ENCODE results near the gene FREM2.

FREM2 gene

DNA sequence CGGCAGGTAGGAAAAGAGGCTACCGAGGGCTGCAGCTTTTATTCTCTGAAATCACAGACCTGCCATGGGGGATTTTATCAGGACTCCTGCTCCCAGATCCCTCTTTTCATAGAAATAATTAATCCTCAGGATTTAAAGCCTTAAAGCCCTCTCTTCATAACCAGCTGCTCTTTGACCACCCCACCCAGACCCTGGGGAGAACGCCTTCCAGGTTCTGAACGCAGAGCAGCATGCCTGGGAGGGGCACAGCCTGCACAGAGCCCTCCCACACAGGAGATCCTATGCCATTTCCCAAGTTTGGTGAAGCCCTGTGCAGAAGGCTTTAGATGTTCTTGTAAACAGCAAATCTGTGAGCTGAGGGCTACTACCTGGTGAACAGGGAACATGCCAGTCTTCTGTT is 212.7 kb downstream of the FREM2 start:
- POLR2A ChIA-PET: no interaction called here
- no peak overlapping the region for H3K4me3 ChIP-seq (ENCODE audit: low read depth, low read length)
- peaks cover 4% of the 10 kb centered on the region; the same call in 1 of the 2 replicates for H3K4me1 ChIP-seq (ENCODE audit: control insufficient read depth, insufficient read depth, low read length)
- CTCF ChIA-PET: no interaction called here
- H3K36me3 ChIP-seq (ENCODE audit: control insufficient read depth in 2 of 2, insufficient read depth in 1 of 2, low read length in 2 of 2): no peaks in the 10 kb centered on the region
- no peaks in the 10 kb centered on the region for H3K9me3 ChIP-seq (ENCODE audit: control insufficient read depth, insufficient read depth, low read depth, low read length)
- H3K27ac ChIP-seq (ENCODE audit: extremely low read depth, low read depth, low read length): no peak overlapping the region
- TF ChIP-seq ZNF843 (tag by site-specific recombination; IDR thresholded peaks at IDR 0.05): no peak
- TF ChIP-seq ZNF544 (tag by site-specific recombination; IDR thresholded peaks at IDR 0.05): no peak
- no peak for TF ChIP-seq ZNF223 (tag by site-specific recombination; IDR thresholded peaks at IDR 0.05)
- TF ChIP-seq ZNF350 (tag by site-specific recombination; IDR thresholded peaks at IDR 0.05): no peak
- TF ChIP-seq ZNF426 (tag by site-specific recombination; IDR thresholded peaks at IDR 0.05): no peak

DNA sequence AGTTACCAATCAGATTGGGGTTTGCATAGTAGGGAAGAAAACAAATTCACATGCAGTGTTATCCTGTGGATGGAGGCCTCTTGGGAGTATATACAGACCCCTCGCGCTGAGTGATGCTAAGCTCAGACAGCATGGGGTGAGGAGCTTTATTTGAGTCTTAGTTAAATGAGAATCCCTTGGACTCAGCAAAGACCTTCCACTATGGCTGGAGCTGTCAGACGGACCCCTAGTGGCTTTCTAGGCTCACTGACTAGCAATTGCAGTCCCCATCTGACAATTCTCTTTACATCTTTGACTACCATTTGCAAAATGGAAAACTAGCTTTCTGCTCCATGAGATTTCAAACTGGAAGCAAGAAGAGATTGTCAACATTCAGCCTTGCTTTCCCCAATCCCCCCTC is 213.3 kb downstream of the FREM2 start:
- no peaks in the 10 kb centered on the region for H3K36me3 ChIP-seq (ENCODE audit: control insufficient read depth in 2 of 2, insufficient read depth in 1 of 2, low read length in 2 of 2)
- CTCF ChIA-PET: interaction anchor here (1.2 kb wide), 1 partner anchor 21 kb away, joined by 3 read pairs; no protein-coding TSS in a partner anchor
- H3K27ac ChIP-seq (ENCODE audit: extremely low read depth, low read depth, low read length): no peak overlapping the region
- no peaks in the 10 kb centered on the region for H3K9me3 ChIP-seq (ENCODE audit: control insufficient read depth, insufficient read depth, low read depth, low read length)
- H3K4me3 ChIP-seq (ENCODE audit: low read depth, low read length): no peak overlapping the region
- peaks cover 4% of the 10 kb centered on the region; the same call in 1 of the 2 replicates for H3K4me1 ChIP-seq (ENCODE audit: control insufficient read depth, insufficient read depth, low read length)
- POLR2A ChIA-PET: no interaction called here
- TF ChIP-seq, protein P1, sequence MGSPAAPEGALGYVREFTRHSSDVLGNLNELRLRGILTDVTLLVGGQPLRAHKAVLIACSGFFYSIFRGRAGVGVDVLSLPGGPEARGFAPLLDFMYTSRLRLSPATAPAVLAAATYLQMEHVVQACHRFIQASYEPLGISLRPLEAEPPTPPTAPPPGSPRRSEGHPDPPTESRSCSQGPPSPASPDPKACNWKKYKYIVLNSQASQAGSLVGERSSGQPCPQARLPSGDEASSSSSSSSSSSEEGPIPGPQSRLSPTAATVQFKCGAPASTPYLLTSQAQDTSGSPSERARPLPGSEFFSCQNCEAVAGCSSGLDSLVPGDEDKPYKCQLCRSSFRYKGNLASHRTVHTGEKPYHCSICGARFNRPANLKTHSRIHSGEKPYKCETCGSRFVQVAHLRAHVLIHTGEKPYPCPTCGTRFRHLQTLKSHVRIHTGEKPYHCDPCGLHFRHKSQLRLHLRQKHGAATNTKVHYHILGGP (tag by site-specific recombination; IDR thresholded peaks at IDR 0.05): no peak
- TF ChIP-seq ZNF830 (tag by site-specific recombination; IDR thresholded peaks at IDR 0.05; ENCODE audit: low read depth) (no peak), ZNF404 (tag by site-specific recombination; IDR thresholded peaks at IDR 0.05) (no peak), ZNF777 (tag by site-specific recombination; IDR thresholded peaks at IDR 0.05; ENCODE audit: borderline replicate concordance) (no peak), ZFP69B (tag by site-specific recombination; IDR thresholded peaks at IDR 0.05) (no peak), ZNF544 (tag by site-specific recombination; IDR thresholded peaks at IDR 0.05) (no peak), ZNF354C (tag by site-specific recombination; IDR thresholded peaks at IDR 0.05; ENCODE audit: borderline replicate concordance, low read depth) (no peak), ZNF366 (tag by site-specific recombination; conservative IDR thresholded peaks at IDR 0.05) (no peak), BCL11A (tag by site-specific recombination; IDR thresholded peaks at IDR 0.05; ENCODE audit: low read depth) (no peak)
- TF ChIP-seq, protein P2, sequence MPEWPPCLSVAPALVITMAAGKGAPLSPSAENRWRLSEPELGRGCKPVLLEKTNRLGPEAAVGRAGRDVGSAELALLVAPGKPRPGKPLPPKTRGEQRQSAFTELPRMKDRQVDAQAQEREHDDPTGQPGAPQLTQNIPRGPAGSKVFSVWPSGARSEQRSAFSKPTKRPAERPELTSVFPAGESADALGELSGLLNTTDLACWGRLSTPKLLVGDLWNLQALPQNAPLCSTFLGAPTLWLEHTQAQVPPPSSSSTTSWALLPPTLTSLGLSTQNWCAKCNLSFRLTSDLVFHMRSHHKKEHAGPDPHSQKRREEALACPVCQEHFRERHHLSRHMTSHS (tag by site-specific recombination; IDR thresholded peaks at IDR 0.05): no peak
- TF ChIP-seq, protein P3, sequence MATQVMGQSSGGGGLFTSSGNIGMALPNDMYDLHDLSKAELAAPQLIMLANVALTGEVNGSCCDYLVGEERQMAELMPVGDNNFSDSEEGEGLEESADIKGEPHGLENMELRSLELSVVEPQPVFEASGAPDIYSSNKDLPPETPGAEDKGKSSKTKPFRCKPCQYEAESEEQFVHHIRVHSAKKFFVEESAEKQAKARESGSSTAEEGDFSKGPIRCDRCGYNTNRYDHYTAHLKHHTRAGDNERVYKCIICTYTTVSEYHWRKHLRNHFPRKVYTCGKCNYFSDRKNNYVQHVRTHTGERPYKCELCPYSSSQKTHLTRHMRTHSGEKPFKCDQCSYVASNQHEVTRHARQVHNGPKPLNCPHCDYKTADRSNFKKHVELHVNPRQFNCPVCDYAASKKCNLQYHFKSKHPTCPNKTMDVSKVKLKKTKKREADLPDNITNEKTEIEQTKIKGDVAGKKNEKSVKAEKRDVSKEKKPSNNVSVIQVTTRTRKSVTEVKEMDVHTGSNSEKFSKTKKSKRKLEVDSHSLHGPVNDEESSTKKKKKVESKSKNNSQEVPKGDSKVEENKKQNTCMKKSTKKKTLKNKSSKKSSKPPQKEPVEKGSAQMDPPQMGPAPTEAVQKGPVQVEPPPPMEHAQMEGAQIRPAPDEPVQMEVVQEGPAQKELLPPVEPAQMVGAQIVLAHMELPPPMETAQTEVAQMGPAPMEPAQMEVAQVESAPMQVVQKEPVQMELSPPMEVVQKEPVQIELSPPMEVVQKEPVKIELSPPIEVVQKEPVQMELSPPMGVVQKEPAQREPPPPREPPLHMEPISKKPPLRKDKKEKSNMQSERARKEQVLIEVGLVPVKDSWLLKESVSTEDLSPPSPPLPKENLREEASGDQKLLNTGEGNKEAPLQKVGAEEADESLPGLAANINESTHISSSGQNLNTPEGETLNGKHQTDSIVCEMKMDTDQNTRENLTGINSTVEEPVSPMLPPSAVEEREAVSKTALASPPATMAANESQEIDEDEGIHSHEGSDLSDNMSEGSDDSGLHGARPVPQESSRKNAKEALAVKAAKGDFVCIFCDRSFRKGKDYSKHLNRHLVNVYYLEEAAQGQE (tag by site-specific recombination; IDR thresholded peaks at IDR 0.05): no peak
- TF ChIP-seq, protein P4, sequence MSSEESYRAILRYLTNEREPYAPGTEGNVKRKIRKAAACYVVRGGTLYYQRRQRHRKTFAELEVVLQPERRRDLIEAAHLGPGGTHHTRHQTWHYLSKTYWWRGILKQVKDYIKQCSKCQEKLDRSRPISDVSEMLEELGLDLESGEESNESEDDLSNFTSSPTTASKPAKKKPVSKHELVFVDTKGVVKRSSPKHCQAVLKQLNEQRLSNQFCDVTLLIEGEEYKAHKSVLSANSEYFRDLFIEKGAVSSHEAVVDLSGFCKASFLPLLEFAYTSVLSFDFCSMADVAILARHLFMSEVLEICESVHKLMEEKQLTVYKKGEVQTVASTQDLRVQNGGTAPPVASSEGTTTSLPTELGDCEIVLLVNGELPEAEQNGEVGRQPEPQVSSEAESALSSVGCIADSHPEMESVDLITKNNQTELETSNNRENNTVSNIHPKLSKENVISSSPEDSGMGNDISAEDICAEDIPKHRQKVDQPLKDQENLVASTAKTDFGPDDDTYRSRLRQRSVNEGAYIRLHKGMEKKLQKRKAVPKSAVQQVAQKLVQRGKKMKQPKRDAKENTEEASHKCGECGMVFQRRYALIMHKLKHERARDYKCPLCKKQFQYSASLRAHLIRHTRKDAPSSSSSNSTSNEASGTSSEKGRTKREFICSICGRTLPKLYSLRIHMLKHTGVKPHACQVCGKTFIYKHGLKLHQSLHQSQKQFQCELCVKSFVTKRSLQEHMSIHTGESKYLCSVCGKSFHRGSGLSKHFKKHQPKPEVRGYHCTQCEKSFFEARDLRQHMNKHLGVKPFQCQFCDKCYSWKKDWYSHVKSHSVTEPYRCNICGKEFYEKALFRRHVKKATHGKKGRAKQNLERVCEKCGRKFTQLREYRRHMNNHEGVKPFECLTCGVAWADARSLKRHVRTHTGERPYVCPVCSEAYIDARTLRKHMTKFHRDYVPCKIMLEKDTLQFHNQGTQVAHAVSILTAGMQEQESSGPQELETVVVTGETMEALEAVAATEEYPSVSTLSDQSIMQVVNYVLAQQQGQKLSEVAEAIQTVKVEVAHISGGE (tag by site-specific recombination; conservative IDR thresholded peaks at IDR 0.05; ENCODE audit: low read depth): no peak
